ENCODE measurements around the gene EPHA8. TPM values are rescaled to one million over a fixed set of nuclear protein-coding genes. Genes with fewer than 3 reads are reported as not detected.

The EPHA8 gene
- total RNA-seq, 1 donor from 2014 or later: 0.23 TPM

DNA sequence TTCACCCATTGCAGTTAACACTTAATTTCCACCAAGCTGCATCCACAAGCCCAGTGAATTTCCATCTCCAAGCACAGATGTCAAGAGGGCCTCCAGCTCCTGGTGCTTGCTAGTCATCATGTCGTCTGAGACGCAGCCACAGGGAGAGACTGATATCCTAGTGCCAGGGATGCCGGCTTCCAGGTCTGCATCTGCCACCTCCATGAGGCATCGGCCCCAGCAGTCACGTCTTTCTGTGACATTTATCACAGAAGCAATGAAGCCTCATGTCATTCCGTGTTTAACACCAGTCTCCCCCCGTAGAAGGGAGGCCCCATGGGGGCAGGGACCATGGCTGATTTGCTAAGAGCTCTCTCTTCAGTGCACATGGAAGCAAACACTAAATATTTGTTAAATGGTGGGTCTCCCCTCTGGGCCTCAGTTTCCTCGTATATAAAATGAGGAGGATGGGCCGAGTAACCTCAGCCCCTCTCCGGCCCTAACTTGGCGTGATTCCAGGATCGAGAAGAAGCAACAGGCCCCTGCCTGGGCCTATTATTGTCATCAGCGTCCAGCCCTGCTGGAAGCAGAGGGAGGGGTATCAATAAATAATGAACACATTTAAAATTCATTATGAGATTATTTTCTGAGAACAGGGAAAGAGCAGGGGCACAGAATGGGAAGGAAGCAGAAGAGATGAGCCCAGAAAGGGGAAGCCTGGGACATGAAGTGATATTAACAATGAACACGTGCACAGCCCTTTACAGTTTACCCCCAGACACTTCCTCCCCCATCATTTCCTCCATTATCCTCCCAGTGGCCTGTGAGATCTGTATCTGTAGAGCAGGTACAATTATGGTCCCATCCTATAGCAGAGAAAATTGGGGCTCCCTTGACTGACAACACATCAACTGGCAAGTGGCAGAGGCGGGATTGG lies 88.9 kb downstream of the EPHA8 start:
- Histone ChIP-seq H3K4me1 (ENCODE audit: insufficient read depth, low read length) (no peaks in the 10 kb centered on the region), H4K20me1 (ENCODE audit: insufficient read depth, low read length) (no peaks in the 10 kb centered on the region), H3K27me3 (ENCODE audit: insufficient read depth, low read length) (peaks cover 42% of the 10 kb centered on the region), H3K9ac (ENCODE audit: low read length) (no peak overlapping the region), H3K79me2 (ENCODE audit: insufficient read depth, low read length) (no peaks in the 10 kb centered on the region), H3K27ac (ENCODE audit: low read depth, low read length) (no peak overlapping the region), H2AFZ (ENCODE audit: low read depth, low read length) (no peak overlapping the region), H3K36me3 (ENCODE audit: insufficient read depth, low read length) (no peaks in the 10 kb centered on the region), H3K9me3 (ENCODE audit: insufficient read depth, low read depth, low read length) (no peaks in the 10 kb centered on the region), H3K4me2 (ENCODE audit: low read length) (no peak overlapping the region), H3K4me3 (ENCODE audit: insufficient read depth, low read depth, low read length) (no peak overlapping the region)
- Mint-ChIP-seq H3K36me3 (ENCODE audit: low read depth, unreplicated experiment) (no peaks in the 10 kb centered on the region), H3K4me1 (ENCODE audit: low read depth, unreplicated experiment) (no peaks in the 10 kb centered on the region), H3K4me3 (ENCODE audit: unreplicated experiment) (no peak overlapping the region), H3K9me3 (ENCODE audit: unreplicated experiment) (no peaks in the 10 kb centered on the region), H3K27me3 (ENCODE audit: low read depth, unreplicated experiment) (peaks cover 56% of the 10 kb centered on the region), H3K27ac (ENCODE audit: unreplicated experiment) (no peak overlapping the region)
- TF ChIP-seq EZH2 (IDR thresholded peaks at IDR 0.05; ENCODE audit: insufficient read depth, low read length): no peak
- TF ChIP-seq, protein P1, sequence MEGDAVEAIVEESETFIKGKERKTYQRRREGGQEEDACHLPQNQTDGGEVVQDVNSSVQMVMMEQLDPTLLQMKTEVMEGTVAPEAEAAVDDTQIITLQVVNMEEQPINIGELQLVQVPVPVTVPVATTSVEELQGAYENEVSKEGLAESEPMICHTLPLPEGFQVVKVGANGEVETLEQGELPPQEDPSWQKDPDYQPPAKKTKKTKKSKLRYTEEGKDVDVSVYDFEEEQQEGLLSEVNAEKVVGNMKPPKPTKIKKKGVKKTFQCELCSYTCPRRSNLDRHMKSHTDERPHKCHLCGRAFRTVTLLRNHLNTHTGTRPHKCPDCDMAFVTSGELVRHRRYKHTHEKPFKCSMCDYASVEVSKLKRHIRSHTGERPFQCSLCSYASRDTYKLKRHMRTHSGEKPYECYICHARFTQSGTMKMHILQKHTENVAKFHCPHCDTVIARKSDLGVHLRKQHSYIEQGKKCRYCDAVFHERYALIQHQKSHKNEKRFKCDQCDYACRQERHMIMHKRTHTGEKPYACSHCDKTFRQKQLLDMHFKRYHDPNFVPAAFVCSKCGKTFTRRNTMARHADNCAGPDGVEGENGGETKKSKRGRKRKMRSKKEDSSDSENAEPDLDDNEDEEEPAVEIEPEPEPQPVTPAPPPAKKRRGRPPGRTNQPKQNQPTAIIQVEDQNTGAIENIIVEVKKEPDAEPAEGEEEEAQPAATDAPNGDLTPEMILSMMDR (IDR thresholded peaks at IDR 0.05; ENCODE audit: insufficient read depth, low read depth, low read length): no peak
- DNase-seq (ENCODE audit: low read depth): no peak
- no peak for FAIRE-seq

DNA sequence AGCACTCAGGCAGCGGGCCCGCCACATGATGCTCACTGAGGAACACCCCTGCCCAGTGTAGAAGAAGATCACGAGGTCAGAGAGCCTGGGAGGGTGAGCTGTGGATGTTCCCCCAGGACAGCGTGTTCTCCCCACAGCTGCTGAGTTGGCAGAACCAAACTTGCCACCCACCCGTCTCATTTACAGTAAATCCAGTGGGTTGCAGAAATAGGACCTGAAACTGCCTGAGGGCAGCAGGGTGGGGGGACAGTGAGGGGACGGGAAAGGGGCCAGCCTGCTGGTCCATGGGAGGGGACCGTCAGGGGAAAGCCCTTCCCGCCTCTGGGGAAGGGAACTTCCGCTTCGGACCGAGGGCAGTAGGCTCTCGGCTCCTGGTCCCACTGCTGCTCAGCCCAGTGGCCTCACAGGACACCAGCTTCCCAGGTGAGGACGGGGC lies 89.6 kb downstream of the EPHA8 start, which contains the start of gene C1QB:
TSS of gene C1QB (plus strand) at position 356 of the 436 bp plus-strand sequence. CDS start 6,227 bp downstream, outside the sequence.
- Histone ChIP-seq H3K4me1 (ENCODE audit: insufficient read depth, low read length) (no peaks in the 10 kb centered on the region), H4K20me1 (ENCODE audit: insufficient read depth, low read length) (no peaks in the 10 kb centered on the region), H3K27me3 (ENCODE audit: insufficient read depth, low read length) (peaks cover 48% of the 10 kb centered on the region), H3K9ac (ENCODE audit: low read length) (no peak within 1 kb of the TSS), H3K9me3 (ENCODE audit: insufficient read depth, low read depth, low read length) (no peaks in the 10 kb centered on the region), H3K36me3 (ENCODE audit: insufficient read depth, low read length) (no peaks in the 10 kb centered on the region), H3K79me2 (ENCODE audit: insufficient read depth, low read length) (no peaks in the 10 kb centered on the region), H2AFZ (ENCODE audit: low read depth, low read length) (no peak within 1 kb of the TSS), H3K27ac (ENCODE audit: low read depth, low read length) (no peak within 1 kb of the TSS), H3K4me2 (ENCODE audit: low read length) (no peak within 1 kb of the TSS), H3K4me3 (ENCODE audit: insufficient read depth, low read depth, low read length) (no peak within 1 kb of the TSS)
- DNase-seq (ENCODE audit: low read depth) (no peak), FAIRE-seq (no peak)
- Mint-ChIP-seq H3K36me3 (ENCODE audit: low read depth, unreplicated experiment) (no peaks in the 10 kb centered on the region), H3K4me1 (ENCODE audit: low read depth, unreplicated experiment) (no peaks in the 10 kb centered on the region), H3K27me3 (ENCODE audit: low read depth, unreplicated experiment) (peaks cover 63% of the 10 kb centered on the region), H3K4me3 (ENCODE audit: unreplicated experiment) (no peak within 1 kb of the TSS), H3K27ac (ENCODE audit: unreplicated experiment) (no peak within 1 kb of the TSS), H3K9me3 (ENCODE audit: unreplicated experiment) (no peaks in the 10 kb centered on the region)
- no peak for TF ChIP-seq EZH2 (IDR thresholded peaks at IDR 0.05; ENCODE audit: insufficient read depth, low read length)

Small RNA genes within 50 kb of the gene (microRNA-seq; reads per million reads assigned to microRNA genes)
- not detected for gene MIR6127

Other genes starting within 250 kb of the EPHA8 start
- 13.4 and 15.3 TPM in 2 replicates for gene ZBTB40, start 111.6 kb upstream of the EPHA8 start, total RNA-seq
- not detected in 2 replicates for gene C1QA, start 73.1 kb downstream of the EPHA8 start, total RNA-seq
- not detected in 2 replicates for gene C1QC, start 80.1 kb downstream of the EPHA8 start, total RNA-seq
- gene C1QB, start 89.7 kb downstream of the EPHA8 start, total RNA-seq: not detected in 2 replicates
- 7.5 and 8.4 TPM in 2 replicates for gene EPHB2, start 147.3 kb downstream of the EPHA8 start, total RNA-seq

Data from astrocyte (in vitro differentiated cells and primary cell).